BJ (cell line): ENCODE results near the gene ICAM2. TPM values are rescaled to one million over a fixed set of nuclear protein-coding genes. Genes with fewer than 3 reads are reported as not detected.
"Not testable (repeated sequence)": the region's sequence is repeated elsewhere in the genome, so short reads cannot be mapped to it uniquely, and the experiment has no call there.

Source experiments
- CTCF ChIA-PET: fragments of 350-600 bp; formaldehyde crosslinking; extraction: SDS; loops from one replicate; lab custom pipeline; 2021; ENCODE audit warnings: antibody characterized with exemption, inconsistent platforms; lab: Yijun Ruan, JAX
- POLR2A ChIA-PET: fragments of 300-600 bp; sonication (Branson Sonifier 250); formaldehyde crosslinking; extraction: SDS; loops from one replicate; lab custom pipeline; 2021; ENCODE audit warnings: antibody characterized with exemption; lab: Charles Lee
- DNase-seq: peaks from one replicate; pipeline ENCODE4 v3.0.0-alpha.2; 2011; ENCODE audit warnings: low read depth
- H3K27me3 ChIP-seq: 2 replicates; pipeline ENCODE4 v1.6.0; 2011; ENCODE audit warnings: low read length; ENCODE audit not compliant: control insufficient read depth, insufficient read depth
- H3K36me3 ChIP-seq: 2 replicates; pipeline ENCODE4 v1.5.1; 2011; ENCODE audit warnings: low read length; ENCODE audit not compliant: control insufficient read depth, insufficient read depth
- H3K4me3 ChIP-seq: 2 replicates; pipeline ENCODE4 v1.5.1; 2011; ENCODE audit warnings: low read depth, mild to moderate bottlenecking, control low read depth, low read length
- CTCF ChIP-seq: IDR thresholded peaks from 2 replicates; pipeline ENCODE4 v1.5.1; 2011; ENCODE audit warnings: low read depth, mild to moderate bottlenecking, control low read depth, inconsistent platforms, low read length, moderate library complexity; ENCODE audit not compliant: insufficient read depth
- polyA plus RNA-seq: library from polyadenylated mRNA; depleted of rRNA; stranded (reverse); fragments of >200 nt; gene quantifications from 2 replicates; pipeline ENCODE4 v1.2.3, GENCODE V29; 2011

Gene ICAM2
- polyA plus RNA-seq, 1 experiment: 0.91 TPM

DNA sequence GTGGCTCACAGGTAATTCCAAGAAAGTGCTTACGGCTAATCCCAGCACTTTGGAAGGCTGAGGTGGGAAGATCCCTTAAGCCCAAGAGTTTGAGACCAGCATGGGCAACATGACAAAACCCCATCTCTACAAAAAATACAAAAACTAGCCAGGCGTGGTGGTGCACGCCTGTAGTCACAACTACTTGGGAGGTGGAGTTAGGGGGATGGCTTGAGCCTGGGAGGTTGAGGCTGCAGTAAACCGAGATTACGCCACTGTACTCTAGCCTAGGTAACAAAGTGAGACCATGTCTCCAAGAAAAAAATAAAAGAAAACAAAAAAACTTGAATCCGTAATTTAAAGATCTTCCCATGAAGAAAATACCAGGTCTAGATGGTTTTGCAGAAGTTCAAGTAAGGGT is 5.0 kb downstream of the ICAM2 start:
- ChIA-PET POLR2A (no interaction called here), CTCF (no interaction called here)
- Histone ChIP-seq H3K27me3 (no peaks in the 10 kb centered on the region), H3K4me3 (no peak overlapping the region), H3K36me3 (no peaks in the 10 kb centered on the region)
- DNase-seq: no peak
- TF ChIP-seq CTCF: no peak

DNA sequence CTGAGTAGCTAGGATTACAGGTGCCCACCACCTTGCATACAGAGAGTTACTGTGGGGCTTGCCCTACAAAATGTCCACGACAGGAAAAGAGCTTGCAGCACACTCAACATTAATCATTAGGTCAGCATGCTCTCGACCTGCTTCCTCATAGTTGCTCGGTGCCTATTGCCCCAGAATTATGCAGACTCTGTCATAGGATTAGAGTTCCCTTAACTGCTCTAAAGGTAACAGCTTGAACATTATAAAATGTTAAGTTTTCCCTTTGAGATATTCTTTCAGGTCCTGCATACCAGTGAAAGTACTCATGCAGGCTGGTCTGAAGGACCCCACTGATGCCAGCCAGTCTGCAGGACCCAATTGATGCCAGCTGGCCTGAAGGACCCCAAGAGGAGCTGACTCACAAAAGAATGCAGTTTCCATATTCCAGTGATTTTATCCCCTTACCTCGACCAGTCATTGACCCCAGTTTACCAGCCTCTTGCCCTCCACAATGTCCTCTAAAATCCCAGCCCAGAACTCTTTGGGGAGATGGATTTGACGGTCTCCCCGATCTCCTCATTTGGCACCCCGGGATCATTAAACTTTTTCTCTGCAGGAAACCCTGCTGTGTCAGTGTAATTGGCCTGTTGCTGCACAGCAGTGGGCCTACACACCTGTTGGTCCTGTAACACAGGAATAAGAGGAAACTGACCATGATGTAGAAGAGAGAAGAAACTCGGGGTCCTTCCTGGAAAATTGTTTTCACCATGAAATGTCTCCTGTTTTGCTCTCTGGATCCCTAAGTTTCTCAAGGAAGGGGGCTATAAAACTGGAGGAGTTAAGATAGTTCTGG is 10.6 kb downstream of the ICAM2 start:
- no peaks in the 10 kb centered on the region for H3K36me3 ChIP-seq
- no peak for DNase-seq
- ChIA-PET CTCF (interaction anchor here (1.0 to 6.4 kb wide), 2 partner anchors 16 to 124 kb away, joined by 3 to 30 read pairs; no protein-coding TSS in a partner anchor), POLR2A (no interaction called here)
- no peak overlapping the region for H3K4me3 ChIP-seq
- no peaks in the 10 kb centered on the region for H3K27me3 ChIP-seq
- no peak for TF ChIP-seq CTCF

- Histone ChIP-seq H3K36me3 (no peaks in the 10 kb centered on the region), H3K4me3 (no peak overlapping the region), H3K27me3 (no peaks in the 10 kb centered on the region)
- no peak for TF ChIP-seq CTCF
- CTCF ChIA-PET: interaction anchor here (6.4 kb wide), 1 partner anchor 17 kb away, joined by 30 read pairs; no protein-coding TSS in a partner anchor
- no peak for DNase-seq
- POLR2A ChIA-PET: no interaction called here
Measured at GRCh38 chr17:64008830-64009229, 11.6 kb downstream of the ICAM2 start.

- DNase-seq: no peak
- Histone ChIP-seq H3K4me3 (no peak overlapping the region), H3K27me3 (no peaks in the 10 kb centered on the region), H3K36me3 (no peaks in the 10 kb centered on the region)
- POLR2A ChIA-PET: no interaction called here
- no peak for TF ChIP-seq CTCF
- CTCF ChIA-PET: interaction anchor here (6.4 kb wide), 1 partner anchor 18 kb away, joined by 30 read pairs; no protein-coding TSS in a partner anchor
Measured at GRCh38 chr17:64008346-64008745, 12.1 kb downstream of the ICAM2 start.

- TF ChIP-seq CTCF: no peak
- Histone ChIP-seq H3K4me3 (no peak overlapping the region), H3K27me3 (no peaks in the 10 kb centered on the region), H3K36me3 (no peaks in the 10 kb centered on the region)
- ChIA-PET POLR2A (no interaction called here), CTCF (interaction anchor here (6.4 kb wide), 1 partner anchor 18 kb away, joined by 30 read pairs; no protein-coding TSS in a partner anchor)
- DNase-seq: no peak
Measured at GRCh38 chr17:64007838-64008282, 12.6 kb downstream of the ICAM2 start.

DNA sequence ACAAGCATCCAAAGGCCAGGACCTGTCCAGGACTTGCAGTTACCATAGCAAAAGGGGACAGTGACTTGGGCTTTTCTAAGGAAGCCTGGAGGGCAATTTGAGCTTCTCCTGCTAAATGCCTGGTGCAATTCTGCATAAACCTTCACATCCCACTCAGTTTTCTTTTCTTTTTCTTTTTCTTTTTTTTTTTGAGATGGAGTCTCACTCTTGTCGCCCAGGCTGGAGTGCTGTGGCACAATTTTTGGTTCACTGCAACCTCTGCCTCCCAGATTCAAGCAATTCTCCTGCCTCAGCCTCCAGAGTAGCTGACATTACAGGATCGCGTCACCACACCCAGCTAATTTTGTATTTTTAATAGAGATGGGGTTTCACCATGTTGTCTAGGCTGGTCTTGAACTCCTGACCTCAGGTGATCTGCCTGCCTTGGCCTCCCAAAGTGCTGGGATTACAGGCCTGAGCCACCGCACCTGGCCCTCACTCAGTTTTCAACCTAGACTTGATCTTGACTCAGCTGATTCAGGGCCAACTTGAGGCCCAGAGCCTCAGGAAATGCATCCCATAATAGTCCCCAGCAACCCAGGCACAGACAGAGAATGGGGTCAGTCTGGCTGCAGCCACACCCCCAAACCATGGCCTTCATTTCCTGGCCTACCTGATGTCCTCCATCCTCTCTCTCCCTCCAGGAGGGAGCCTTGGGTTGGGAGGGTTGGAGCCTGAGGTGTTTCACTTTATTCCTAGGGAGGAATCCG is 13.2 kb downstream of the ICAM2 start:
- POLR2A ChIA-PET: not testable (repeated sequence)
- CTCF ChIA-PET: interaction anchor here (1.1 to 6.4 kb wide), 4 partner anchors 19 to 117 kb away, joined by 3 to 30 read pairs (median 10); partner anchors contain the start of gene GH1

More for the DNA sequence above, 13.2 kb downstream of the ICAM2 start:
- not testable (repeated sequence) for H3K36me3 ChIP-seq, DNase-seq, H3K4me3 ChIP-seq, H3K27me3 ChIP-seq
